ENCODE data around the gene SUGP2. TPM values are rescaled to one million over a fixed set of nuclear protein-coding genes. Genes with fewer than 3 reads are reported as not detected.
A peak's percentile ranks its signal among the peaks of the same experiment; 100 is the strongest.

Gene SUGP2
- total and polyA plus RNA-seq, 9 of the 15 experiments (the other 6 are each of a cell fraction or from before 2014, with no cell fraction given): 13.1 to 101 (median 63.1) TPM

DNA sequence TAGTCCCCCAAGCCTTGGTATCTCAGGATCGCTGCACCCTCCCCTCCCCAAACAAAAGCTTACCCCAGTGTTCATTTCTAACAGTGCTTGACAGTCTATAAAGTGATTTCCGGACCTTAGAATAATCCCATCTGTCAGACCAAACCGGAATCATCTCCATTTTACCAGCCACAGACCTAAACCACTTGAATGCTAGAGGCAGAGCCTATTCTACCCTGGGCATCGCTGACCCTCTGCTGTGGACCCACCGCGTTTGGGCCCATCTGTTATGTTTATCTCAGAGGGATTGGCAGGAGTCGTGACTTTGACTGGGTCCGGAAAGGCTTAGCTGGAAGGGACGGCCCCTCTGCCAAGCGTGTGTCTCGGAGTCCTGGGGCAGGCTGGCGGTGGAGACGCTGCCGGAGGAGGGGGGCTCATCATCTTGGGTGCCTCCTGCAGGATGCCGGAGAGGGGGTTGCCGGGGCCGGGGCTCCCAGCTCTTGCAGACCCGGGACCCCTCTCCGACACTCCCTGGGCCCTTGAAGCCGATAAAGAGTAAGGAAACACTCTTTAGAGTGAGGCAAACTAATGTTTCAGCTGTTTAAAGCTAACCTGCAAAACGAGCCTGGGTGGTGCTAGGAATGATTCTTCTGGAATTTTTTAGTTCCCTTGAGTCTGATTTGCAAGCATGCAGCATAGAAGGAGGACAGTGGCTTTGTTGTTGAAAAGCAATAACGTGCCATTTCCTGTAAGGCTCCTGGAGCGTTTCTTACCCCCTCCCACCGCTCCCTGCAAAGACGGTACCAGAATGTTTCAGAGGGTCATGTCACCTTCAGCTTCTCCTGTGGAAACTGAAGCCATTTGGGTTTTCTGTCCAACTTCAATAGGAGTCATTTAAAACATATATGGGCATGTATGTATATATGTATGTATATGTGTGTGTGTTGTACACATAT, 31.8 kb upstream of the SUGP2 start (continued):
- TF ChIP-seq, protein P1, sequence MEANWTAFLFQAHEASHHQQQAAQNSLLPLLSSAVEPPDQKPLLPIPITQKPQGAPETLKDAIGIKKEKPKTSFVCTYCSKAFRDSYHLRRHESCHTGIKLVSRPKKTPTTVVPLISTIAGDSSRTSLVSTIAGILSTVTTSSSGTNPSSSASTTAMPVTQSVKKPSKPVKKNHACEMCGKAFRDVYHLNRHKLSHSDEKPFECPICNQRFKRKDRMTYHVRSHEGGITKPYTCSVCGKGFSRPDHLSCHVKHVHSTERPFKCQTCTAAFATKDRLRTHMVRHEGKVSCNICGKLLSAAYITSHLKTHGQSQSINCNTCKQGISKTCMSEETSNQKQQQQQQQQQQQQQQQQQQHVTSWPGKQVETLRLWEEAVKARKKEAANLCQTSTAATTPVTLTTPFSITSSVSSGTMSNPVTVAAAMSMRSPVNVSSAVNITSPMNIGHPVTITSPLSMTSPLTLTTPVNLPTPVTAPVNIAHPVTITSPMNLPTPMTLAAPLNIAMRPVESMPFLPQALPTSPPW (CRISPR knock-in tag; IDR thresholded peaks at IDR 0.05): 0 out of 2 replicates have a peak, but pooled peaks have one; percentile 31
- TF ChIP-seq, protein P2, sequence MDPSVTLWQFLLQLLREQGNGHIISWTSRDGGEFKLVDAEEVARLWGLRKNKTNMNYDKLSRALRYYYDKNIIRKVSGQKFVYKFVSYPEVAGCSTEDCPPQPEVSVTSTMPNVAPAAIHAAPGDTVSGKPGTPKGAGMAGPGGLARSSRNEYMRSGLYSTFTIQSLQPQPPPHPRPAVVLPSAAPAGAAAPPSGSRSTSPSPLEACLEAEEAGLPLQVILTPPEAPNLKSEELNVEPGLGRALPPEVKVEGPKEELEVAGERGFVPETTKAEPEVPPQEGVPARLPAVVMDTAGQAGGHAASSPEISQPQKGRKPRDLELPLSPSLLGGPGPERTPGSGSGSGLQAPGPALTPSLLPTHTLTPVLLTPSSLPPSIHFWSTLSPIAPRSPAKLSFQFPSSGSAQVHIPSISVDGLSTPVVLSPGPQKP (CRISPR knock-in tag; IDR thresholded peaks at IDR 0.05): no peak
- TF ChIP-seq ZBTB7A (IDR thresholded peaks at IDR 0.05; ENCODE audit: borderline replicate concordance, control insufficient read depth, low read depth, low read length): peak; percentile 55
- TF ChIP-seq ETV1 (tag; conservative IDR thresholded peaks at IDR 0.05; ENCODE audit: low read depth): 0 out of 2 replicates have a peak, but pooled peaks have one; percentile 20
- TF ChIP-seq KAT7 (CRISPR knock-in tag; IDR thresholded peaks at IDR 0.05; ENCODE audit: borderline replicate concordance): peak; percentile 19; the same call in 1 of the 2 replicates
- TF ChIP-seq, protein P3, sequence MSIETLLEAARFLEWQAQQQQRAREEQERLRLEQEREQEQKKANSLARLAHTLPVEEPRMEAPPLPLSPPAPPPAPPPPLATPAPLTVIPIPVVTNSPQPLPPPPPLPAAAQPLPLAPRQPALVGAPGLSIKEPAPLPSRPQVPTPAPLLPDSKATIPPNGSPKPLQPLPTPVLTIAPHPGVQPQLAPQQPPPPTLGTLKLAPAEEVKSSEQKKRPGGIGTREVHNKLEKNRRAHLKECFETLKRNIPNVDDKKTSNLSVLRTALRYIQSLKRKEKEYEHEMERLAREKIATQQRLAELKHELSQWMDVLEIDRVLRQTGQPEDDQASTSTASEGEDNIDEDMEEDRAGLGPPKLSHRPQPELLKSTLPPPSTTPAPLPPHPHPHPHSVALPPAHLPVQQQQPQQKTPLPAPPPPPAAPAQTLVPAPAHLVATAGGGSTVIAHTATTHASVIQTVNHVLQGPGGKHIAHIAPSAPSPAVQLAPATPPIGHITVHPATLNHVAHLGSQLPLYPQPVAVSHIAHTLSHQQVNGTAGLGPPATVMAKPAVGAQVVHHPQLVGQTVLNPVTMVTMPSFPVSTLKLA (conservative IDR thresholded peaks at IDR 0.05): 0 out of 4 replicates have a peak, but pooled peaks have one; percentile 8 to 17
- TF ChIP-seq, protein P4, sequence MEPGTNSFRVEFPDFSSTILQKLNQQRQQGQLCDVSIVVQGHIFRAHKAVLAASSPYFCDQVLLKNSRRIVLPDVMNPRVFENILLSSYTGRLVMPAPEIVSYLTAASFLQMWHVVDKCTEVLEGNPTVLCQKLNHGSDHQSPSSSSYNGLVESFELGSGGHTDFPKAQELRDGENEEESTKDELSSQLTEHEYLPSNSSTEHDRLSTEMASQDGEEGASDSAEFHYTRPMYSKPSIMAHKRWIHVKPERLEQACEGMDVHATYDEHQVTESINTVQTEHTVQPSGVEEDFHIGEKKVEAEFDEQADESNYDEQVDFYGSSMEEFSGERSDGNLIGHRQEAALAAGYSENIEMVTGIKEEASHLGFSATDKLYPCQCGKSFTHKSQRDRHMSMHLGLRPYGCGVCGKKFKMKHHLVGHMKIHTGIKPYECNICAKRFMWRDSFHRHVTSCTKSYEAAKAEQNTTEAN (CRISPR knock-in tag; IDR thresholded peaks at IDR 0.05): 0 out of 2 replicates have a peak, but pooled peaks have one; percentile 37

Data from K562 (cell line).